GM12891 (cell line): ENCODE measurements around the gene AMBRA1.

ENCODE experiments used
- PAX5 ChIP-seq: IDR thresholded peaks from 2 replicates; pipeline ENCODE4 v1.6.1; 2011; ENCODE audit warnings: low read length, moderate library complexity, mild to moderate bottlenecking; ENCODE audit not compliant: insufficient read depth, severe bottlenecking
- POLR2A ChIP-seq: IDR thresholded peaks from 2 replicates; pipeline ENCODE4 v1.6.1; 2011; ENCODE audit warnings: low read depth, low read length, control low read depth

DNA sequence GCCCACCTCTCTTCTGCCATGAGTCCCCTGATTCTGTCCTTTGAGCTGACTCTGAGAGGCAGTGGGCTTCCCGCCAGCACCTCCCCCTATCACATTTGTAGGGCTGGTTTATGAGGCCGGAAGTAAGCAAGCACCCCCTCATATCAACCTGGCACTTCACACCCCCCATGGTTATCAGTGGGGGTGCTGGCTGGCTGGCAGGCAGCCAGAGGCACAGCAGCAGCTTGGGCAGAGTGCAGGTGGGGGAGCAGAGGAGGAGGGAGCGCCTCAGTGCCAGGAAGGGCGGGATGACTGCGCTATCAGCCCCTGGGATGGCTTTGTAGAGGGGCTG lies 179.4 kb downstream of the AMBRA1 start:
- TF ChIP-seq POLR2A = no peak
- no peak for TF ChIP-seq PAX5
